A549 (cell line): ENCODE measurements around the gene CCDC159.

Experiments used
- EP300 ChIP-seq, 2 experiments: fragments of >200 bp; sonication (Bioruptor Twin); formaldehyde crosslinking; IDR thresholded peaks; 2 replicates in 1 of 2; 3 replicates in 1 of 2; pipeline ENCODE4 v1.6.1; 2016 to 2017
- JUN ChIP-seq, 2 experiments: fragments of >200 bp; sonication (Bioruptor Twin); formaldehyde crosslinking; IDR thresholded peaks; 2 replicates in 1 of 2; 3 replicates in 1 of 2; pipeline ENCODE4 v1.6.1; 2016 to 2017
- KDM1A ChIP-seq: fragments of 200-600 bp; sonication (generic); IDR thresholded peaks from 2 replicates; pipeline ENCODE4 v1.6.1; 2016; ENCODE audit warnings: low read depth, mild to moderate bottlenecking
- MAFK ChIP-seq: fragments of 450-650 bp; IDR thresholded peaks from 2 replicates; pipeline ENCODE4 v1.6.1; 2014; ENCODE audit not compliant: partially characterized antibody
- MAZ ChIP-seq: fragments of 150-350 bp; IDR thresholded peaks from 2 replicates; pipeline ENCODE4 v1.6.1; 2014; ENCODE audit warnings: antibody characterized with exemption, low read depth, low read length, borderline replicate concordance
- POLR2A ChIP-seq: IDR thresholded peaks from 2 replicates; pipeline ENCODE4 v1.6.1; 2012; ENCODE audit warnings: mild to moderate bottlenecking, low read length
- RFX5 ChIP-seq: fragments of 450-650 bp; IDR thresholded peaks from 2 replicates; pipeline ENCODE4 v1.7.1; 2014; ENCODE audit warnings: antibody characterized with exemption, mild to moderate bottlenecking, moderate library complexity
- ZSCAN20 ChIP-seq: fragments of 250-450 bp; sonication (Bioruptor Pico); IDR thresholded peaks from 2 replicates; pipeline ENCODE4 v1.8.0; 2022; ENCODE audit warnings: mild to moderate bottlenecking, moderate library complexity
- TF ChIP-seq, protein P1 (sequence below): fragments of >200 bp; sonication (Bioruptor Twin); formaldehyde crosslinking; IDR thresholded peaks from 3 replicates; pipeline ENCODE4 v1.5.1; 2016

- TF ChIP-seq, protein P1, sequence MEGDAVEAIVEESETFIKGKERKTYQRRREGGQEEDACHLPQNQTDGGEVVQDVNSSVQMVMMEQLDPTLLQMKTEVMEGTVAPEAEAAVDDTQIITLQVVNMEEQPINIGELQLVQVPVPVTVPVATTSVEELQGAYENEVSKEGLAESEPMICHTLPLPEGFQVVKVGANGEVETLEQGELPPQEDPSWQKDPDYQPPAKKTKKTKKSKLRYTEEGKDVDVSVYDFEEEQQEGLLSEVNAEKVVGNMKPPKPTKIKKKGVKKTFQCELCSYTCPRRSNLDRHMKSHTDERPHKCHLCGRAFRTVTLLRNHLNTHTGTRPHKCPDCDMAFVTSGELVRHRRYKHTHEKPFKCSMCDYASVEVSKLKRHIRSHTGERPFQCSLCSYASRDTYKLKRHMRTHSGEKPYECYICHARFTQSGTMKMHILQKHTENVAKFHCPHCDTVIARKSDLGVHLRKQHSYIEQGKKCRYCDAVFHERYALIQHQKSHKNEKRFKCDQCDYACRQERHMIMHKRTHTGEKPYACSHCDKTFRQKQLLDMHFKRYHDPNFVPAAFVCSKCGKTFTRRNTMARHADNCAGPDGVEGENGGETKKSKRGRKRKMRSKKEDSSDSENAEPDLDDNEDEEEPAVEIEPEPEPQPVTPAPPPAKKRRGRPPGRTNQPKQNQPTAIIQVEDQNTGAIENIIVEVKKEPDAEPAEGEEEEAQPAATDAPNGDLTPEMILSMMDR, result no peak
- TF ChIP-seq EP300 (IDR thresholded peaks at IDR 0.05) (no peak), POLR2A (no peak), JUN (IDR thresholded peaks at IDR 0.05) (no peak), KDM1A (no peak), ZSCAN20 (CRISPR knock-in tag) (no peak), MAFK (no peak), MAZ (no peak), RFX5 (no peak)
These were observed 15.7 kb downstream of the CCDC159 start for GRCh38 chr19:11361771-11362731.
